ENCODE data around the gene TMEM154. TPM values are rescaled to one million over a fixed set of nuclear protein-coding genes. Genes with fewer than 3 reads are reported as not detected.

The TMEM154 gene
- total and polyA plus RNA-seq, 10 of the 15 experiments (the other 5 are each of a cell fraction or from before 2014, with no cell fraction given): 5.1 to 41.4 (median 18.2) TPM

- in situ Hi-C loops (cut with MboI) (loop anchor here (5.0 kb wide), 1 partner anchor 136 kb away; no protein-coding TSS in a partner anchor), intact Hi-C loops (cut with micrococcal nuclease; ENCODE audit: unreplicated experiment) (loop anchor here (1.0 to 5.0 kb wide), 3 partner anchors 20 to 134 kb away; partner anchors contain the start of genes ARFIP1 and TIGD4)
- H3K79me2 ChIP-seq (ENCODE audit: control insufficient read depth, insufficient read depth, low read length): no peaks in the 10 kb centered on the region; the same call in none of the 2 replicates
- peak; percentile 86 for FAIRE-seq
- H3K9ac ChIP-seq (ENCODE audit: control insufficient read depth, insufficient read depth, low read length): peak overlapping the region; percentile 27
- no peaks in the 10 kb centered on the region for H3K27me3 ChIP-seq (replicated peaks in 1 of 2; ENCODE audit: control insufficient read depth in 2 of 2, insufficient read depth in 2 of 2, low read length in 1 of 2)
- H3K4me3 ChIP-seq: peak overlapping the region; percentile 39; the same call in 1 of the 2 replicates
- DNase-seq (ENCODE audit: low read depth, low spot score): peak; percentile 75
- CTCF ChIA-PET: interaction anchor here (0.7 to 11.1 kb wide), 26 partner anchors 10 to 257 kb away, joined by 3 to 465 read pairs (median 5); partner anchors contain the start of genes FBXW7 and TMEM154
- peak; percentile 89 for ATAC-seq
- no peaks in the 10 kb centered on the region; the same call in 2 of the 3 replicates for H3K9me3 ChIP-seq (replicated peaks; ENCODE audit: control insufficient read depth, insufficient read depth, low read length)
- SMC1A ChIA-PET (ENCODE audit: uncharacterized antibody, unreplicated experiment): interaction anchor here (0.6 to 18.7 kb wide), 35 partner anchors 9 to 862 kb away, joined by 3 to 555 read pairs (median 6); partner anchors contain the start of genes FBXW7, TIGD4 and TMEM154
- no peaks in the 10 kb centered on the region for H3K36me3 ChIP-seq (ENCODE audit: control insufficient read depth in 2 of 2, insufficient read depth in 2 of 2, low read length in 1 of 2)
- H3K4me1 ChIP-seq (ENCODE audit: control insufficient read depth, insufficient read depth, low read length): peaks cover 56% of the 10 kb centered on the region
- H3K27ac ChIP-seq (ENCODE audit: control insufficient read depth, insufficient read depth): peak overlapping the region; percentile 94
- RAD21 ChIA-PET (ENCODE audit: unreplicated experiment): interaction anchor here (0.5 to 16.8 kb wide), 40 partner anchors 14 to 484 kb away, joined by 3 to 513 read pairs (median 5); partner anchors contain the start of genes ARFIP1, FBXW7, TIGD4 and TMEM154
- H2AFZ ChIP-seq (ENCODE audit: control insufficient read depth, low read depth, low read length): peak overlapping the region; percentile 91
- 1% methylated on average over 8 of the region's 8 CpGs for WGBS (ENCODE audit: insufficient coverage, insufficient replicate concordance, low lambda C conversion rate, missing lambda C conversion rate)
- H3K4me2 ChIP-seq (ENCODE audit: control insufficient read depth, insufficient read depth): peak overlapping the region; percentile 98
- POLR2A ChIA-PET: interaction anchor here (0.6 to 4.4 kb wide), 17 partner anchors 13 to 235 kb away, joined by 3 to 31 read pairs (median 4); partner anchors contain the start of genes FBXW7 and TMEM154
- no peaks in the 10 kb centered on the region for H4K20me1 ChIP-seq (ENCODE audit: control insufficient read depth, insufficient read depth)
- no TSS peak for BruUV-seq (replicated peaks)
- TF ChIP-seq ATF2 (IDR thresholded peaks at IDR 0.05; ENCODE audit: low read length) (peak; percentile 38; the same call in 1 of the 2 replicates), BCL11A (IDR thresholded peaks at IDR 0.05; ENCODE audit: low read depth, low read length) (peak; percentile 62), KLF5 (IDR thresholded peaks at IDR 0.05; ENCODE audit: partially characterized antibody) (no peak), CBX3 (IDR thresholded peaks at IDR 0.05; ENCODE audit: borderline replicate concordance, low read depth) (no peak), CREB1 (IDR thresholded peaks at IDR 0.05; ENCODE audit: low read depth) (peak; percentile 63; the same call in 1 of the 2 replicates), HDAC6 (IDR thresholded peaks at IDR 0.05; ENCODE audit: unreplicated experiment) (no peak), SPI1 (IDR thresholded peaks at IDR 0.05; ENCODE audit: borderline replicate concordance, insufficient read depth, low read depth, low read length) (peak; percentile 98), REST (IDR thresholded peaks at IDR 0.05; ENCODE audit: low read depth, low read length) (no peak), SRF (IDR thresholded peaks at IDR 0.05; ENCODE audit: low read depth in 2 of 2, low read length in 2 of 2) (peak; percentile 46 to 86), TBL1XR1 (IDR thresholded peaks at IDR 0.05; ENCODE audit: low read depth, low read length) (peak; percentile 80; the same call in 1 of the 2 replicates), BRCA1 (IDR thresholded peaks at IDR 0.05; ENCODE audit: low read depth, low read length) (no peak), TARDBP (IDR thresholded peaks at IDR 0.05; ENCODE audit: borderline replicate concordance) (0 out of 2 replicates have a peak, but pooled peaks have one; percentile 66), SMC3 (IDR thresholded peaks at IDR 0.05; ENCODE audit: borderline replicate concordance, low read length) (peak; percentile 14; the same call in 1 of the 2 replicates), CTCF (IDR thresholded peaks at IDR 0.05 in 2 of 3, conservative IDR thresholded peaks at IDR 0.05 in 1 of 3; ENCODE audit: control insufficient read depth in 2 of 3, extremely low read depth in 1 of 3, insufficient read depth in 1 of 3, low read depth in 3 of 3, low read length in 3 of 3) (no peak), DPF2 (IDR thresholded peaks at IDR 0.05) (peak; percentile 97)
Observed at GRCh38 chr4:152643153-152644035, 36.4 kb downstream of the TMEM154 start.
